Measurements from ENCODE around the gene NSMF.
"Not testable (repeated sequence)": the region's sequence is repeated elsewhere in the genome, so short reads cannot be mapped to it uniquely, and the experiment has no call there.

The NSMF gene

DNA sequence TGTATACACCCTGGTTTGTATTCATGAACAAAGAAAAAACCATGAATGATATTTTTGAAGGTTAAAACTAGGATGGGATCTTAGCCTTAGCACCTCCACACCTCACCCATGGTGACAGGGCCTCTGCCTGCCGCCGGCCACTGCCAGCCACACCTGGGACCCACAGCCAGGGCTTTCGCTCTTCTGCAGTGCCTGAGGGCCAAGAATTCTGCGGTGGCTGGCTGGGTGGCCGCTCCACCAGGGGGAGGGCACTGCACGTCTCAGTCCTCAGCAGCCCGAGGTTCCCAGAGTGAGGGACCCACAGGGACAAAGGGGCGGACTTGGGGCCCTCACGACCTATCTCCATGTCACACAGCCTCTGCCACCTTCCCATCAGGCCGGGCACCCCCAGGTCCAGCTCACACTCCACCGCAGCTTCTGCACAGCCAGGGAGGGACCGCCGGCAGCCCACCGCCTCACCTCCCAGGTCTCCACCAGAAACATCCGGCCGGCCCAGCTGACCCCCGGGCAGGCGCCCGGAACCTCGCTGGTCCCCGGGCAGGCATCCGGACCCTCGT, 43.0 kb downstream of the NSMF start:
- no peak for DNase-seq (ENCODE audit: low read depth in 2 of 3, low spot score in 2 of 3)

DNA sequence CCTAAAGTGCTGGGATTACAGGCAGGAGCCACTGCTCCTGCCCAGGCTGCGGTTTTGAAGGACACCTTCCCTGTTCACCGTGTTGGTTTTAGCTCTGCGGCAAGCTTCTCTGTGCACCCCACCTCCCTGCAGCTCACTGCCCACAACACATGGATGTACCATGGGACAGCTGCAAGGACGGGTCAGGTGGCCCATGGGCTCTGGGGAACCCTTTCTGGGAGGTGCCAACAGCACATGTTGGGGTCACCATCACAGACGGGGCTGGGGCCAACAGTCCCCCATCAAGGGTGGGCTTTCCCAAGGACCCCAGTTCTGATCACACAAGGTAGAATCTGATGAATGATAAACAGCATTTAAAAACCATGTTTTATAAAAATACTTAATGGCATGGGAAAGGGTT, 43.7 kb downstream of the NSMF start:
- no peak for DNase-seq (ENCODE audit: low read depth in 2 of 3, low spot score in 2 of 3)

DNA sequence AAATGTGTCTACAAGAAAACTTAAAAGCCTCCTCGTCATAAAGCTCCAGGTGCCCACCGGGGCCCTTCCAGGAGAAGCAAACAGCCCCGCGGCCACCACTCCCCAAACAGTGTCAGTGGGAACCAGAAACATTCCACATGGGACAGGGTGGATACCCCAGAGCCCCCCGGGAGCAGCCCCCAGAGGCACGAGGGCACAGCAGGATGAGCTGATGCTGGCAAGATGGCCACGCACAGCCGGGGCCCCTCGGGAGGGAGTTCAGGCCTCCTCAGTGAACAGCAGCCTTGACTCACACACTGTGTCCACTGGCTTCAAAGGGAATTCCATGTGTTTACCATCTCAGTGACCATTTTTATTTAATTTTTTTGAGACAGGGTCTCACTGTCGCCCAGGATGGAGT, 46.7 kb downstream of the NSMF start:
- no peak for DNase-seq (ENCODE audit: low read depth in 2 of 3, low spot score in 2 of 3)

DNA sequence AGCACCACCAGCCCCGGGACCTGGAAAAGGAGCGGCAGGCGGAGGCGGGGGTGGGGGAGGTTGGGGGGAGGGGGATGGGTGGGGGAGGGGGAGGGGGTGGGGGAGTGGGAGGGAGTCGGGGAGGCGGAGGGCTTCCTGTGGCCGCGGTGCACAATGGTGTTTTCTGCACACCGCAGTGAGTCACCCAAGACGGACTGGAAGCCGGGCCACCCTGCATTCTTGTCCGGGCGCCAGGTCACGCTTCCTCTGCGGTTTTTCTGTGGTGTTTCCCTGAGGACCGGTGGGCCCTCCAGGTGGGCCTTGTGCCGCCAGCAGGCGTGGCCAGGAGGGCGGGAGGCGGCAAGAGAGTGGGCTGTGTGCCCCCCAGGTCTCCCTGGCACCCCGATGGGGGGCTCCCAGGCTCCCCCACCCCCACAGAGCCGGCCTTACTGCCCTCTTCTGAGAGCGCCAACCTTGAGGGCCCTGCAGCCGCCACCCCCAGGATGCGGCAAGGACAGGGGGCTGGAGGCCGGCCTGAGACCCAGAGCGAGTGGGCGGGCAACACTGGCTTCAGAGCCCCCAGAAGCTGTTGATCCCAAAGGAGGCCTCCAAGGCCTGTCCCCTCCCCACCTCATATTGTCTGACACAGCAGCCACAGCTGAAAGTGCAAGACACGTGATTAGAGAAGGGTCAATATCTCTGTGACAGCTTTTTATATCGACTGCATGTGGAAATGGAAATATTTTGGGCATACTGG, 47.3 kb downstream of the NSMF start:
- DNase-seq (ENCODE audit: low read depth in 2 of 3, low spot score in 2 of 3), result peak in 1 of 3 experiments; percentile 49

DNA sequence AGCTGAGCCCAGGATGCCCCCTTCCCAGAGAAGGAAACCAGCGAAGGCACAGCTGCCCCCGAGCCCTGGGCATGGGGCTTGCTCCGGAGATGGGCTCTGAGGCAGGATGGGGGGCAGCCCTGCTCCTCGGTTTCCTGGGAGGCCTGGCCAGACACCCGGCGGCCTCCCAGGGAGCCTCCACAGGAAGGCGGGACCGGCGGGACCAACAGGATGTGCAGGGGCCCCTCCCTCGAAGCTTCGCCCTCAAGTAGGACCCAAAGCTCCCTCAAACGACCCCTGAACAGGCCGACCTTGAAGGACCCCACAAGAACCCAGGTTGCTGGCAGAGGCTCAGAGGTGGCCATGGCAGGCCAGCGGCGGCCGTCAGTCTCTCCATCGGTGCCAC, 47.9 kb downstream of the NSMF start:
- DNase-seq (ENCODE audit: low read depth in 2 of 3, low spot score in 2 of 3), result no peak

DNA sequence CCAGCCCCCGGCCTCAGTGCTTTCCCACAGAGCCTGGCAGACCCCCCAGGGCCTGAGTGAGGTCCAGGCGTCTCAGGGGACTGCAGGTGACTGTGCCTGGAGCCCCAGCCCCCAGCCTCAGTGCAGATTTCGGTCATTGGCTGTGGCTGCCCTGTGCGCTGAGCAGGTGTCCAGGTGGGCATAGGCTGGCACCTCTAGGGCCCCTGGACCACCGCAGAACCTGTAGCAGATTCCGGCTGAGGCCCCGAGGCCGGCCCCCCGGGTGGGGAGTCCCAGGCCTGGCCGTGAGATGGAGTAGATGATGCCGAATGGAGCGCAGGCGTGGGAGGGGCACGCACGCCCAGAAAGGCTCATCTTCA, 48.3 kb downstream of the NSMF start:
- DNase-seq (ENCODE audit: low read depth in 2 of 3, low spot score in 2 of 3), result no peak

DNA sequence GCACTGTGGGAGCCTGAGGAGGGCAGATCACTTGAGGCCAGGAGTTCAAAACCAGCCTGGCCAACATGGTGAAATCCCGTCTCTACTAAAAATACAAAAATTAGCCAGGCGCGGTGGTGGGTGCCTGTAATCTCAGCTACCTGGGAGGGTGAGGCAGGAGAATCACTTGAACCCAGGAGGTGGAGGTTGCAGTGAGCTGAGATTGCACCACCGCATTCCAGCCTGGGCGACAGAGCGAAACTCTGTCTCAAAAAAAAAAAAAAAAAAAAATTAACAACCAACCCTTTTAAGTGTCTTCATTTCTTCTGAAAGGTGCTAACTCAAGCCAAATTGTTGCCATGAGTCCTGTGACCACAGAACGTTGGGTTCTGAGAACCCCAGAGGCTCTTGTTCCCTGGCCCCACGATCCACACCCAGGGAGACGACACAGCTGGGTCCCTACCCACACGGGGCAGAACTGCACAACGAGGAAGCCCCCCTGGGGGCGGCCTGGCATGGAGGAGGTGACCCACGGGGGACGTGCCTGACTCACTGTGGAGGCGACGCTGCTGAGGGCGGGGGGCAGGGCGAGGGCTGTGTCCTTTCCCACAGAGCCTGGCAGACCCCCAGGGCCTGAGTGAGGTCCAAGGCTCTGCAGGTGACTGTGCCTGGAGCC, 48.8 kb downstream of the NSMF start:
- not testable (repeated sequence) for DNase-seq (ENCODE audit: low read depth in 2 of 3, low spot score in 2 of 3)

DNA sequence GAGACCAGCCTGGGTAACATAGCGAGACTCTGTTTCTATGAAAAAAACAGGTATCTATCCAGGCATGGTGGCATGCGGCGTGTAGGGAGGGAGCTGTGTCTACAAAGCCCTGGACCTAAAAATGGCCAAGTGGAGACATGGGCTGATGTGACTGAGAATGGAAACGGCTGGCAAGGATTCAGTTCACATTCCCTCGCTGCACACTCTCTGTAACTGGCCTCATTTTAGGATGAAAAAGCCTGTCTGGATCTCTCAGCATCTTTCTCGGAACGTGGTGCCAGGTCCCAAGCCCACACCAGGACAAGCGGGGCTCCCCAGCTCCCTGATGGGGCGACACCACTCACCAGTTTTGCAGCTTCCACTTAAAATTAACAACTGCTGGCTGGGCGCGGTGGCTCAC, 49.6 kb downstream of the NSMF start:
- DNase-seq (ENCODE audit: low read depth in 2 of 3, low spot score in 2 of 3), result no peak

DNA sequence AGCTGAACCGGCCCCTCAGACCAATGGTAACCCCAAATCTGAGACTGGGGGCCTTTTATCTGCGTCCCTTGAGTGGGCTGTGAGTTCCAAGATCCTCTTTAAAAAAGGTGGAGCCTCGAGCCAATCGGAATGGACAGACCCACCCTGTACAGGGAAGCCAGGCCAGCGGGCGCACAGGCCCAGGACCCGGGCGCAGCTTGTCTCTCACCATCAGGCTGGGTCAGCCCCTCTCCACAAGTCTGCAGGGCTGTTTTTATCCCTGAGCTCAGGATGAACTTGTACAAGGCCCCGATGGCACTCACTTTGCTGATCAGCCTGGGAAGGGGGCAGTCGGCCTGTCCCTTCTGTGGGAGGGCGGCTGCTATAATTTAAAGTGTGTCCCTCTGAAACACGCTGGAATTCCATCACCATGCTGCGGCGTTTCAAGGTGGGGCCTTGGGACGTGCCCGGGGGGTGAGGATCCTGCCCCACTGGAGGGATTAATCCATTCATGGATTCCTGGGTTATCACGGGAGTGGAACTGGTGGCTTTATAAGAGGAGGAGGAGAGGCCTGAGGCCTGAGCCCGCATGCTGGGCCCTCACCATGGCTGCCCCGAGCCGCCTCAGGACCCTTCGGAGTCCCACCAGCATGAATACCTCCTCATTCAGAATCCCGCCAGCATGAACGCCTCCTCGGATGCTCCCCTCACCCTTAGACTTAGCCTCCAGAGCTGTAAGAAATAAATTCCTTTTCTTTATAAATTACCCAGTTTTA, 50.3 kb downstream of the NSMF start:
- DNase-seq (ENCODE audit: low read depth in 2 of 3, low spot score in 2 of 3), result no peak

DNA sequence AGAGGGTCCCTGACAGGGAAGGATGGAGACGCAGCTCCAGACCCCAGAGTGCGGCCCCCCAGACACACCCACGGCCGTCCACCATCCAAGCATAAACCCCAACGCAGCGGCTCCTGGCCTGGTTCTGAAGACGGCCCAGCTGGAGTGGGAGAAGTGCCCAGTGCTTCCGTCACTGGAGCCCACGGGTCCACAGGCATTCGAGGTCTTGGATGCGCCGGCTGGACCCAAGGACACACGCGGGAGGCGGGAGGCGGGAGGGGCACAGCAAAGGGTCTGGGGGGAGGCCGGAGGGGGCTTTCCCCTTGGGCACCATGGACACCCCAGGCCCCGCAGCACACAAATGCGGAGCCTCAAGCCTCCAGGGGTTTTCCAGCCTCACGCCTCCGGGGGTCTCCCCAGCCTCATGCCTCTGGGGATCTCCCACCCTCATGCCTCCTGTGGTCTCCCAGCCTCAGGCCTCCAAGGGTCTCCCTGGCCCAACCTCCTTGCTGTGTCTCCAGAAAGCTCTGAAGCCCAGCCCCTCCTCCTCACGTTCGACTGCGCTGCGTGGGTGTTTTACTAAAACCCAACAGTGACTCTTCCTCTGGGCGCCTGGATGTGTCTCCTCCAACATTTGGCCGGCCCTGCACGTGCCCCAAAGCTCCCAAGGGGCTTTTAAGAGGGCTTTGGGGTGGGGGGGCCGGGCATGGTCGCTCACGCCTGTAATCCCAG, 51.4 kb downstream of the NSMF start:
- DNase-seq (ENCODE audit: low read depth in 2 of 3, low spot score in 2 of 3), result no peak

DNA sequence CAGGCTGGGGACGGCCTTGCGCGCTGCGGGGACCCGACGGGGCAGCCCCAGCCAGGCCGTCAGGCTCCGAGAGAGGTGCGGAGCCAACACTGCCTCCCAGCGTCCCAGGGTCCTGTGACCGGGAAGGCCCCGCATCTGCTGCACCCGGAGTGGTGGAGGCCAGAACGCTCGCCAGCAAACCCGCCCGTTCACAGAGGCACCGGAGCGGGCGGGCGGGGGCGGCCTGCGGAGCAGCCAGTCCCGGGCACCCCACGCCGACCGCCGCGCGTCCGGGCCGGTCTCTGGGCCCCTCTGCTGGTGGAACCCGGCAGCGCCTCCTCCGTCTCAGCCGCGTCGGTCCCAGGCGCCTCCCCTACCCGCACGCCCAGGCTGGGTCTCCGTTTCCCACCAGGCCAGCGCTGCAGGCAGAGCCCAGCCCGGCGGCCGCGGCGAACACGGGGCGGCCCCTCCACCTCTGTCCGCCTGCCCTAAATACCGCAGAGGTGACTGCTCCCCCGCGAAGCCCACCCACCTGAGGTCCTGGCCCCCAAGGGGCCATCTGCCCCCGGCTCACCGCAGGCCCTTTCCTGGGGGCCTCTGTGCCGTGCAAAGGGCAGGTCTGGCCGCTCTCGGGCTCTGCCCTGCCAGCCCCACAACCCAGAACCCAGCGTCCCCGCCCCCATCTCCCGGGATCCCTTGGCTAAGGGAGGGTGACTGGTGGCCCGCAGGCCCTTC, 52.1 kb downstream of the NSMF start:
- DNase-seq (ENCODE audit: low read depth in 2 of 3, low spot score in 2 of 3), result peak; percentile 30 to 48 (median 45)

DNA sequence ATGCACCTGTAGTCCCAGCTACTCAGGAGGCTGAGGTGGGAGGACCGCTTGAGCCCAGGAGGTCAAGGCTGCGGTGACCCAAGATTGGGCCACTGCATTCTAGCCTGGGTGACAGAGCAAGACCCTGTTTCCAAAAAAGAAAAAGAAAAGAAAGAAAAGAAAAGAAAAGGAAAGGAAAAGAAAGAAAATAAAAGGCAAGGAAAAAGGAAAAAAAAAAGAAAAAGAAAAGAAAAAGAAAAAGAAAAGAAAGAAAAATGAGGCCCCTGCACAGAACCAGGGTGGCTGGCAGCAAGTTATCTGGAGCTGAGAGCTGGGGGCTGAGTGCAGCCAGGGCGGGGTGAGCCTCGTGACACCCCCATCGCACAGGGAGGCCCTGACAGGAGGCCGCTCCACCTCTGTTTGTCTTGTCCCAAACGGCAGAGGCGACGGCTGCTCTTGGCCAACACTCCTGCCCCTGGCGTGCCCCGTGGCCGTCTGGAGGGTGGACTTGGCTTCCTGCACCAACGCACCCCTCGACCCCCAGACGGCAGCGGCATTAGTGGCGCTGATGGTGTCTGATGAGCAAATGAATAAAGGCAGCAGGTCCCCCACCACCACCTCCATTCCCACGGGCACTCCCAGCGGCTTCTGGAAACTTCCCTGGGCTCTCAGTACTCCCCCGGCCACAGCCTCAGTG, 52.9 kb downstream of the NSMF start:
- DNase-seq (ENCODE audit: low read depth in 2 of 3, low spot score in 2 of 3), result no peak

DNA sequence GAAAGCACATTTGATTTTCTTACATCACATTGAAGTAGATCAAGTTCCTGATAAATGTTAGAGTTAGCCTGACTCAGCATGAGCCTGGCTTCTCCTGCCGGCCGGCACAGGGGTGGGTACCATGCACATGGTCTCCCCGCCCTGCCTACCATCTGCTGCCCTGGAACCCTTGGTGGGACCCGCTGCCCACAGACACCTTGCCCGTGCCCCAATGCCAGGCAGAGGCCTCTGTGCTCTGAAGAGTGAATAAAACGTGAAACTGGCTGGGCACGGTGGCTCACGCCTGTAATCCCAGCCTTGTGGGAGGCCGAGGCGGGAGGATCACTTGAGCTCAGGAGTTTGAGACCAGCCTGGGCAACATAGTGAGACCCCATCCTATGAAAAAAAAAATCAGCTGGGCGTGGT, 53.5 kb downstream of the NSMF start:
- DNase-seq (ENCODE audit: low read depth in 2 of 3, low spot score in 2 of 3), result no peak

DNA sequence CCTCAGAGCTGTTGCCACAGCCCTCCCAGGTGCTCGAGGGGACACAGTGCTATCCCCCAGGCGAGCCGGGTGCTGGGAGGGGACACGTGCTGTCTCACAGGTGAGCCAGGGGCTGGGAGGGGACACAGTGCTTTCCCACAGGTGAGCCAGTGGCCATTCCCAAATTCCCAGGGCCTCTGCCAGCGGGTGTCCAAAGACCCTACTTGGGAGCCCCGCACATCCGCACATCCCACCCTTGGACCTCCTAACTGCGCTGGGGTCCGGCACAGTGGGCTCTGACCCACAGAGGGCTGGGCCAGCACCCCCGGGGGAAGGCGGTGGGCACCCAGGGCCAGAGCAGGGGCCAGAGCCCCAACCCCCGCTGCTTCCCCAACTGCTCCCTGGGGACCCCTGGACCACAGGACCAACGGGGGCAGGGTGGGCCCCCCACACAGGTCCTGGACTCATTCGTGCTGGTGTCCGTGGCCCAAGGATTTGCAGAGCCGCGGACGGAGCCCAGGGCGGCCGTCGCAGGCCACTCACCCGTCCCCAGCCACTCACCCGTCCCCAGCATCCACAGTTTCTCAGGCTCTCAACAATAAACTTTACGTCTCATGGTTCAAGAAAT, 54.1 kb downstream of the NSMF start:
- no peak for DNase-seq (ENCODE audit: low read depth in 2 of 3, low spot score in 2 of 3)

DNA sequence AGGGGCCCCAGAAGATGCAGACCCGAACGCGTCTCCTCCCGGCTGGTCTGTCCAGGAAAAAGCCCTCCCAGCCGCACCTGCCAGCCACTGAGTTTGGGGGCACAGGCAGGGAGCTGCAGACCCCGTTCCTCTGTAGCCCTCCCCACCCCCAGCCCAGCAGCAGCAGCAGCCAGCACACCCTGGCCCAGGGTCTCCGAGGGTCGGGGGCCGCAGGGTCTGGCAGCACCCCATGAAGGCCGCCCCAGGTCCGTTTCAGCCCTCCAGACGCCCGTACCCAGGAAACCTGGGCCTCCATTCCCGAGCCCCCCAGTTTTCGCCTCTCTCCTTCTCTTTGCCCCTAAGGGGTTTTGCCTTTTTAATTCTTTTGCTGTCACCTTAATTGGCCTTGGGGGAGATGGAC, 55.9 kb downstream of the NSMF start:
- no peak for DNase-seq (ENCODE audit: low read depth in 2 of 3, low spot score in 2 of 3)

DNA sequence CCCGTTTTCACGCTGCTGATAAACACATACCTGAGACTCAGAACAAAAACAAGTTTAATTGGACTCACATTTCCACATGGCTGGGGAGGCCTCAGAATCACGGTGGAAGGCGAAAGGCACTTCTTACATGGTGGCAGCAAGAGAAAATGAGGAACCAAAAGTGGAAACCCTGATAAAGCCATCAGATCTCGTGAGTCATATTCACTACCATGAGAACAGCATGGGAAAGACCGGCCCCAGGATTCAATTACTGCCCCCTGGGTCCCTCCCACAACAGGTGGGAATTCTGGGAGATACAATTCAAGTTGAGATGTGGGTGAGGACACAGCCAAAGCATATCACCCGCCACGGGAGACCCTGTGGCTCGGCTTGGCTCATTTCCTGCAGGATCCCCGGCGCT, 56.4 kb downstream of the NSMF start:
- DNase-seq (ENCODE audit: low read depth in 2 of 3, low spot score in 2 of 3), result no peak

DNA sequence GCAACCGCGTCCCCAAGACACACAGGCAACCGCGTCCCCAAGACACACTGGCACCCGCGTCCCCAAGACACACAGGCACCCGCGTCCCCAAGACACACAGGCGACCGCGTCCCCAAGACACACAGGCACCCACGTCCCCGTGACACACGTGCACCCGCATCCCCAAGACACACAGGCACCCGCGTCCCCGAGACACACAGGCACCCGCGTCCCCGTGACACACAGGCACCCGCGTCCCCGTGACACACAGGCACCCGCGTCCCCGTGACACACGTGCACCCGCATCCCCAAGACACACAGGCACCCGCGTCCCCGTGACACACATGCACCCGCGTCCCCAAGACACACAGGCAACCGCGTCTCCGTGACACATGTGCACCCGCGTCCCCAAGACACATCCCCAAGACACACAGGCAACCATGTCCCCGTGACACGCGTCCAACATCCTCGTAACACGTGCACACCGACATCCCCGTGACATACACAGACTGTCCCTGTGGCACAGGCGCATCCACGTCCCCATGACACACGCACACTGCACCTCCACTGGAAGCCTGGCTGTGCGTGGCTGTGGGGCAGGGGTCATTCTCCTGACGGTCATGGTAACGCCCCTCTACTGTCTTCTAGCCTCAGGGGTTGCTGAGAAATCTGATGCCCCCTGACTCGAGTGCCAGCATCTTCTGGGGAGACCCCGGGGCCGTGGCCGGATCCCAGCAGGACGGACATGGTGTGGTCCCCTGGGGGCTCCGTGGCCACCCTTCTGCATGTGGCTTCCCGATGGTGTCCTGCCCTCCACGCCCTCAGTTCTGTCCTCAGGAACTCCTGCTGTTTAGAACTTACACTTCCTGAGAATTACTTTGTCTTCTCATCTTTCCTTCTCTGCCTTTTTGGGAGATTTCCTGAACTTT, 60.3 kb downstream of the NSMF start:
- DNase-seq (ENCODE audit: low read depth in 2 of 3, low spot score in 2 of 3), result no peak

DNA sequence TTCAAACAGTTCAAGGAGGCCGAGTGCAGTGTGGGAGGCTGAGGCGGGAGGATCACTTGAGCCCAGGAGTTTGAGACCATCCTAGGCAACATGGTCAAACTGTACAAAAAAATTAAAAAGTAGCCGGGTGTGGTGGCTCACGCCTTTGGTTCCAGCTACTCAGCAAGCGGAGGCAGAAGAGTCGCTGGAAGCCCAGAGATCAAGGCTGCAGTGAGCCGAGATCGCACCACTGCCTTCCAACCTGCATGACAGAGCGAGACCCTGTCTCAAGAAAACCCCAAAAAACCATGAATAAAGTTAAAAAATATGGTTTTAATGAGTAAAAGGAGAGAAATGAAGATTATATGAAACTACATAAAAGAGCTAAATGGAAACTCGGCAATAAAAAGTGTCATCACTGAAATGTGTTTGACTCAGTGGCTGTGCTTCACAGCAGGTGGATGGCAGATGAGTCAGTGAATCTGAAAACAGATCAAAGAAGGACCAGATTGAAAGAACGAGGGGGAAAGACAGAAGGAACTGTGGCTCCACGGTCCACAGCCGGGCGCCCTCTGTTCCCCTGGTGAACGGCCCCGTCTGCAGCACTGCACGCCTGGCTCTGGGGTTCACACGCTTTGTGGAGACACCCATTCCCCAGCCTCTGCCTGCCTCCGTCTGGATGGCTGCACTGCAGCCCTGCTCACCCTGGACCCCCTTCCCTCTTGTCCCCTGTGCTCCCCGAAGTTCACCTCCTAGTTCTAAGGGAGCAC, 61.3 kb downstream of the NSMF start:
- peak in 1 of 3 experiments; percentile 20 for DNase-seq (ENCODE audit: low read depth in 2 of 3, low spot score in 2 of 3)
